Right lobe of liver (tissue), 6 donors: ENCODE measurements around the gene GJA3. TPM values are rescaled to one million over a fixed set of nuclear protein-coding genes. Genes with fewer than 3 reads are reported as not detected.

Experiments
- ATAC-seq, 4 donors: fragments of 200-7000 bp; cut with Tn5 transposase; one replicate each; pipeline ENCODE4 v1.9.1; 2020; ENCODE audit warnings: mild to moderate bottlenecking in 4 of 4, moderate library complexity in 4 of 4
- DNase-seq, 3 donors: peaks; one replicate each; pipeline ENCODE4 v3.0.0-alpha.2; 2020
- H3K27ac ChIP-seq, 3 donors: fragments of 200-600 bp; one replicate each; pipeline ENCODE4 v1.8.0; 2022
- H3K27me3 ChIP-seq, 2 donors: fragments of 200-600 bp; one replicate each; pipeline ENCODE4 v1.8.0; 2022
- H3K36me3 ChIP-seq, 4 donors: fragments of 200-600 bp; sonication (generic) in 1 of 4; one replicate each; pipeline versions ENCODE4 v1.5.1 to v1.8.0; 2017 to 2022; ENCODE audit warnings: control low read depth in 1 of 4
- H3K4me1 ChIP-seq, 4 donors: fragments of 200-600 bp; sonication (generic) in 1 of 4; one replicate each; pipeline versions ENCODE4 v1.5.1 to v1.8.0; 2017 to 2022; ENCODE audit warnings: control low read depth in 1 of 4
- H3K4me3 ChIP-seq, 3 donors: fragments of 200-600 bp; one replicate each; pipeline ENCODE4 v1.8.0; 2022
- H3K9me3 ChIP-seq, 4 donors: fragments of 200-600 bp; sonication (generic) in 1 of 4; one replicate each; pipeline versions ENCODE4 v1.5.1 to v1.8.0; 2017 to 2022; ENCODE audit warnings: control low read depth in 1 of 4
- POLR2A ChIP-seq: fragments of 450-650 bp; IDR thresholded peaks from one replicate; pipeline ENCODE4 v1.6.1; 2017; ENCODE audit warnings: antibody characterized with exemption, mild to moderate bottlenecking
- WGBS: methylation state at CpG from one replicate; pipeline ENCODE4 v1.1.6; 2018; ENCODE audit warnings: low coverage, low lambda C conversion rate; ENCODE audit not compliant: insufficient coverage; ENCODE audit errors: missing lambda C conversion rate; 5-methylcytosine and 5-hydroxymethylcytosine counted together
- intact Hi-C, 2 donors: fragments of 100-400 bp; cut with DNase I; formaldehyde crosslinking; loops; one replicate each; pipeline versions ENCODE4 v1.11.2 to v1.14.1; 2022
- total RNA-seq, 6 experiments: library from RNA; depleted of rRNA in 2 of 6; stranded (reverse); fragments of >200 nt in 2 of 6; fragmentation: NEBNext Ultra II Directional in 3 of 6; extraction: Animal tissue kit (Norgen Biotek cat#: 25700) in 3 of 6; gene quantifications; one replicate each; pipeline versions ENCODE4 v1.1.0 to v1.2.4, GENCODE V29; 2016 to 2023
- TF ChIP-seq, protein P1 (sequence below), 4 donors: fragments of 200-600 bp in 3 of 4; fragments of 450-650 bp in 1 of 4; IDR thresholded peaks; one replicate each; pipeline versions ENCODE4 v1.5.1 to v1.8.0; 2016 to 2022; ENCODE audit warnings: antibody characterized with exemption in 4 of 4, mild to moderate bottlenecking in 2 of 4
- donor health status: DM: no; HTN: yes; CAD: no.
- donor health status: DM: no; HTN: no; CAD: no.
- donor health status: DM: no; HTN: no; CAD: no.
- donor health status: DM: no; HTN: yes; CAD: no.
- donor health status: DM: no; HTN: yes; CAD: no.

The GJA3 gene
- total RNA-seq, 6 experiments from 2014 or later, result 0.11 TPM; not detected in 5

DNA sequence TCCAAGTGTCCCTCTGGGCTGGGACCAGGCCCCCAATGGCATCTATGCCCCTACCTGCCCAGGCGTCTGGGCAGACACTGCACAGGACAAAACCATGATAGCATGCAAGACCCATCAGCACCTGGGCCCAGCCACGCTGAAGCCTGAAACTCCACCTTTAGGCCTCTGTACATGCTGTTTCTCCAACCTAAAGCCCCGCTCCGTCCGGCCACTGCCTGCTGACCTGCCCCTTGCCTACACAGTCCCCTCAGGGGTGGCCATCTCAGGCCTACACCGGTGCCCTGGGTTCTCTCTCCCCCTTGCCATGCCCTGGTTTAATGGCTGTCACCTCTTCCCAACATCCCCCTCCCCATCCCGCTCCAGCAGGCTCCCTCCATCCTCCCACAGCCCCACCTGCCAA is 15.3 kb downstream of the GJA3 start:
- Histone ChIP-seq H3K9me3 (no peaks in the 10 kb centered on the region), H3K27ac (no peak overlapping the region), H3K36me3 (no peaks in the 10 kb centered on the region), H3K4me1 (peaks cover 0 to 7% (median 0%) of the 10 kb centered on the region in 4 donors), H3K27me3 (peaks cover 0 to 10% of the 10 kb centered on the region in 2 donors), H3K4me3 (no peak overlapping the region)
- ATAC-seq, result no peak
- intact Hi-C loops, result no loop called here
- DNase-seq, result no peak
- 72% methylated on average over 7 of the region's 7 CpGs for WGBS
- TF ChIP-seq POLR2A, result no peak
- TF ChIP-seq, protein P1, sequence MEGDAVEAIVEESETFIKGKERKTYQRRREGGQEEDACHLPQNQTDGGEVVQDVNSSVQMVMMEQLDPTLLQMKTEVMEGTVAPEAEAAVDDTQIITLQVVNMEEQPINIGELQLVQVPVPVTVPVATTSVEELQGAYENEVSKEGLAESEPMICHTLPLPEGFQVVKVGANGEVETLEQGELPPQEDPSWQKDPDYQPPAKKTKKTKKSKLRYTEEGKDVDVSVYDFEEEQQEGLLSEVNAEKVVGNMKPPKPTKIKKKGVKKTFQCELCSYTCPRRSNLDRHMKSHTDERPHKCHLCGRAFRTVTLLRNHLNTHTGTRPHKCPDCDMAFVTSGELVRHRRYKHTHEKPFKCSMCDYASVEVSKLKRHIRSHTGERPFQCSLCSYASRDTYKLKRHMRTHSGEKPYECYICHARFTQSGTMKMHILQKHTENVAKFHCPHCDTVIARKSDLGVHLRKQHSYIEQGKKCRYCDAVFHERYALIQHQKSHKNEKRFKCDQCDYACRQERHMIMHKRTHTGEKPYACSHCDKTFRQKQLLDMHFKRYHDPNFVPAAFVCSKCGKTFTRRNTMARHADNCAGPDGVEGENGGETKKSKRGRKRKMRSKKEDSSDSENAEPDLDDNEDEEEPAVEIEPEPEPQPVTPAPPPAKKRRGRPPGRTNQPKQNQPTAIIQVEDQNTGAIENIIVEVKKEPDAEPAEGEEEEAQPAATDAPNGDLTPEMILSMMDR (IDR thresholded peaks at IDR 0.05), result no peak

DNA sequence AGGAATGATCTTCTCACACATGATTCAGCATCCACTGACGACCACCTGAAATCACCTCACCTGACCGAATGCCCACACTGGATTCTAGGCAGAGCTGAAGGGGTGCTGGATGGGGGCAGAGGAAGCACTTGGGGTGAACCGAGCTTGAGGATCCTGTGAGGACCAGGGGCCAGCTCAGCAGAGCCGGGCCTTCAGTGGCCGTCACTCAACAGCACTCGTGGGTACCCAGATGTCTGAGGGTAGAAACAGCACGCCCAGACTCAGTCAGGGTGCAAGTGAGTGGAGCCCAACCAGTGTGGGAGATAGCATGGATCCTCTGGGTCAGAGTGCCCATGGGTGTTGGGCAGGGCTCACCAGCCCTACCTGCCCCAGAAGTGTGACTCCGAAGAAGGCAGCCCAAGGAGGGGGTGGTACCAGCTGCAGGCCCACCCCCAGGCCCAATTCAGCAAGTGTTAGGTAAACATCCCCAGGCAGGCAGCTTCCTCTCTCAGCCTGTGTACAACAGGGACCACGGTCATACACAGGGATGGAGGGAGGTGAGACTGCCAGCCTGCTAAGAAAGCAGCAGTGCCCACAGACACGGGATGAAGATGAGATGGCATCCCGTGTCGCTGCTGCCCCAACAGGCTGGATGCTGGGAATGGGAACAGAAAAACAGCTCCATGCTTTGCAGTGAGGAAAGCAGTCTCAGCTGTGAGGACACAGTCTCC is 16.6 kb downstream of the GJA3 start:
- DNase-seq (no peak), ATAC-seq (peak in 1 of 4 donors; percentile 10)
- H3K36me3 ChIP-seq, result no peaks in the 10 kb centered on the region
- intact Hi-C loops, result no loop called here
- TF ChIP-seq, protein P1 (IDR thresholded peaks at IDR 0.05), result no peak
- no peaks in the 10 kb centered on the region for H3K9me3 ChIP-seq
- no peak overlapping the region for H3K4me3 ChIP-seq
- WGBS, result 58% methylated on average over 3 of the region's 12 CpGs
- no peak overlapping the region for H3K27ac ChIP-seq
- H3K4me1 ChIP-seq, result peaks cover 0 to 7% (median 0%) of the 10 kb centered on the region in 4 donors
- peaks cover 0 to 10% of the 10 kb centered on the region in 2 donors for H3K27me3 ChIP-seq

DNA sequence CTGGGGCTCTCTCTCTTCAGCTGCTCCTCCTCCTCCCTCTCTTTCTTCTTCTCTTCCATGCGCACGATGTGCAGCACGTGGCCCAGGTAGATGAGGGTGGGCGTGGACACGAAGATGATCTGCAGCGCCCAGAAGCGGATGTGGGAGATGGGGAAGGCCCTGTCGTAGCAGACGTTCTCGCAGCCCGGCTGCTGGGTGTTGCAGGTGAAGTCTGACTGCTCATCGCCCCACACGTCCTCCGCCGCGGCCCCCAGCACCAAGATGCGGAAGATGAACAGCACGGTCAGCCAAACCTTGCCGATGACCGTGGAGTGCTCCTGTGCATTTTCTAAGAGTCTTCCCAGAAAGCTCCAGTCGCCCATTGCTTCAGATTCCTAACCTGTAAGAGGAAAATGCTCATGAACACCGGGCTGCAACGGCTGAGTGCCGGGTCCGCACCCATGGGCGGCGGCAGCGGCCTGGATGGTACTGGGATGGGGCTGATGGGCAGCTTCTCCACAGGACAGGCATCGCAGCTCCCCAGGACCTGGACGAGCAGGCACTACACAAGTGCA is 17.8 kb downstream of the GJA3 start:
- Histone ChIP-seq H3K9me3 (no peaks in the 10 kb centered on the region), H3K36me3 (no peaks in the 10 kb centered on the region), H3K4me3 (no peak overlapping the region), H3K27ac (no peak overlapping the region), H3K4me1 (peaks cover 0 to 7% (median 0%) of the 10 kb centered on the region in 4 donors), H3K27me3 (peaks cover 0 to 10% of the 10 kb centered on the region in 2 donors)
- ATAC-seq (no peak), DNase-seq (no peak)
- TF ChIP-seq POLR2A, result no peak
- TF ChIP-seq, protein P1 (IDR thresholded peaks at IDR 0.05), result no peak
- WGBS, result 80% methylated on average over 9 of the region's 30 CpGs
- intact Hi-C loops, result no loop called here

DNA sequence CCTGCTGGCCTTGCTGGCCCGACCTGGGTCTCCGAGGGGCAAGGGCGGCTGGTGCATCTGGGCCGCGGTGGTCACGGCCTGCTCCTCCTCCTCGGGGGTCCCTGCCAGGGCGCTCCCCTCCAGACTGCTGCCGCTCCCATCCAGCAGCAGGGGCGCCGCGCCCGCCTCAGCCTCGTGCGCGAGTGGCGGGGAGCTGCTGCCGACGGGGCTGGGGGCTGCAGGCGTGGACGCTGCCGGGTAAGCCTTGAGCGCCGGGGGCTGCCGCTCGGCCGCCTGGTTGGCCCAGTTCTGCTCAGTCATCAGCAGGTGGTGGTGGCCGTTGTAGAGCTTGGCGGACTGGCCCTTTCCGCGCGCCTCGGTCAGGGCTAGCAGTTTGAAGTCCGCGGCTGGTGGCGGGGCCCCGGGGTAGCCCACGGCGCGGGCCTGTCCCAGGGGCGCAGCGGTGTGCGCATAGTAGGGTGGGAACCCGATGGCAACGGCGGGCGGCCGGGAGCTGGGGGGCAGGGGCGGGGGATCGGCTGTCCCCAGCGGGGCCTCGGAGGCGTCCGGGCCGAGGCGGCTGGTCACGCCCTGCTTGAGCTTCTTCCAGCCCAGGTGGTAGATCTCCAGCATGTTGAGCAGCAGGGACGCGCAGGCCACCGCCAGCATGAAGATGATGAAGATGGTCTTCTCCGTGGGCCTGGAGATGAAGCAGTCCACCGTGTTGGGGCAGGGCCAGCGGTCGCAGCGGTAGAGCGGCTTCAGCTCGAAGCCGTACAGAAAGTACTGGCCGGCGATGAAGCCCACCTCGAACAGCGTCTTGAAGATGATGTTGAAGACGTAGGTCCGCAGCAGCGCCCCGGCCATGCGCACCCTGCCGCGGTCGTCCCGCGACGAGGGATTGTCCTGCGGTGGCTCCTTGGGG is 18.6 kb downstream of the GJA3 start:
- no peaks in the 10 kb centered on the region for H3K36me3 ChIP-seq
- TF ChIP-seq POLR2A, result no peak
- TF ChIP-seq, protein P1 (IDR thresholded peaks at IDR 0.05), result no peak
- H3K4me3 ChIP-seq, result no peak overlapping the region
- intact Hi-C loops, result no loop called here
- no peaks in the 10 kb centered on the region for H3K9me3 ChIP-seq
- ATAC-seq (no peak), DNase-seq (no peak)
- WGBS, result 46% methylated on average over 8 of the region's 84 CpGs
- peaks cover 0 to 7% (median 0%) of the 10 kb centered on the region in 4 donors for H3K4me1 ChIP-seq
- H3K27ac ChIP-seq, result no peak overlapping the region
- H3K27me3 ChIP-seq, result peaks cover 0 to 10% of the 10 kb centered on the region in 2 donors
